Mesenchymal stem cell (in vitro differentiated cells and primary cell): ENCODE data around the gene ZBTB39.

Source experiments
- DNase-seq: peaks from one replicate; pipeline ENCODE4 v3.0.0-alpha.2; 2013
- H2AFZ ChIP-seq: one replicate; pipeline ENCODE4 v1.6.1; 2013; ENCODE audit warnings: low read depth, mild to moderate bottlenecking, control low read depth, inconsistent platforms, low read length, moderate library complexity
- H2AK5ac ChIP-seq: 2 replicates; pipeline ENCODE4 v1.6.1; 2013; ENCODE audit warnings: low read length, moderate library complexity, mild to moderate bottlenecking, inconsistent platforms; ENCODE audit not compliant: severe bottlenecking
- H2BK120ac ChIP-seq: one replicate; pipeline ENCODE4 v1.6.1; 2013; ENCODE audit warnings: low read depth, mild to moderate bottlenecking, inconsistent platforms, low read length, moderate library complexity
- H2BK12ac ChIP-seq, 2 experiments: one replicate each; pipeline ENCODE4 v1.6.1; 2013; ENCODE audit warnings: inconsistent platforms in 2 of 2, low read length in 2 of 2, mild to moderate bottlenecking in 2 of 2, moderate library complexity in 2 of 2, control low read depth in 1 of 2
- H2BK15ac ChIP-seq: one replicate; pipeline ENCODE4 v1.6.1; 2013; ENCODE audit warnings: mild to moderate bottlenecking, low read depth, inconsistent platforms; ENCODE audit not compliant: poor library complexity, severe bottlenecking
- H2BK5ac ChIP-seq: 2 replicates; pipeline ENCODE4 v1.6.1; 2013; ENCODE audit warnings: low read depth, mild to moderate bottlenecking, low read length, control low read depth, inconsistent platforms; ENCODE audit not compliant: poor library complexity, severe bottlenecking
- H3K14ac ChIP-seq, 2 experiments: one replicate each; pipeline ENCODE4 v1.6.1; 2013; ENCODE audit warnings: inconsistent platforms in 2 of 2, low read length in 2 of 2, control low read depth in 1 of 2, mild to moderate bottlenecking in 1 of 2, moderate library complexity in 1 of 2
- H3K18ac ChIP-seq, 2 experiments: one replicate each; pipeline ENCODE4 v1.6.1; 2013; ENCODE audit warnings: inconsistent platforms in 2 of 2, low read length in 2 of 2, control low read depth in 1 of 2, low read depth in 1 of 2, mild to moderate bottlenecking in 1 of 2
- H3K23ac ChIP-seq, 2 experiments: one replicate each; pipeline ENCODE4 v1.6.1; 2013; ENCODE audit warnings: inconsistent platforms in 2 of 2, low read length in 2 of 2, mild to moderate bottlenecking in 2 of 2, moderate library complexity in 2 of 2, control low read depth in 1 of 2
- H3K27ac ChIP-seq: 2 replicates; pipeline ENCODE4 v1.5.1; 2013; ENCODE audit warnings: mild to moderate bottlenecking, moderate library complexity, low read length, control low read depth, inconsistent platforms; ENCODE audit not compliant: poor library complexity, severe bottlenecking
- H3K27me3 ChIP-seq, 2 experiments: 2 replicates each; pipeline versions ENCODE4 v1.6.1 to v1.7.0; 2013; ENCODE audit warnings: low read length in 2 of 2, mild to moderate bottlenecking in 2 of 2, moderate library complexity in 2 of 2, control low read depth in 1 of 2, inconsistent platforms in 1 of 2; ENCODE audit not compliant: control insufficient read depth in 1 of 2, insufficient read depth in 1 of 2
- H3K36me3 ChIP-seq, 2 experiments: 2 replicates each; pipeline versions ENCODE4 v1.6.1 to v1.7.0; 2013; ENCODE audit warnings: low read length in 2 of 2, control low read depth in 1 of 2, inconsistent platforms in 1 of 2, low read depth in 1 of 2, mild to moderate bottlenecking in 1 of 2; ENCODE audit not compliant: insufficient read depth in 2 of 2, control insufficient read depth in 1 of 2
- H3K4ac ChIP-seq, 2 experiments: one replicate each; pipeline ENCODE4 v1.6.1; 2013; ENCODE audit warnings: inconsistent platforms in 2 of 2, low read length in 2 of 2, mild to moderate bottlenecking in 2 of 2, moderate library complexity in 2 of 2, control low read depth in 1 of 2, low read depth in 1 of 2
- H3K4me1 ChIP-seq: 2 replicates; pipeline ENCODE4 v1.6.1; 2013; ENCODE audit warnings: low read depth, low read length, control low read depth; ENCODE audit not compliant: control insufficient read depth, insufficient read depth
- H3K4me2 ChIP-seq: 2 replicates; pipeline ENCODE4 v1.6.1; 2013; ENCODE audit warnings: low read length, mild to moderate bottlenecking, inconsistent platforms; ENCODE audit not compliant: poor library complexity, severe bottlenecking
- H3K4me3 ChIP-seq, 2 experiments: 2 replicates each; pipeline versions ENCODE4 v1.5.1 to v1.7.0; 2013; ENCODE audit warnings: low read length in 2 of 2, mild to moderate bottlenecking in 2 of 2, control low read depth in 1 of 2, low read depth in 1 of 2; ENCODE audit not compliant: insufficient read depth in 1 of 2
- H3K79me1 ChIP-seq: replicated peaks from 2 replicates; pipeline ENCODE4 v1.6.1; 2013; ENCODE audit warnings: mild to moderate bottlenecking, control low read depth, low read length, inconsistent platforms; ENCODE audit not compliant: poor library complexity, severe bottlenecking
- H3K9ac ChIP-seq: 2 replicates; pipeline ENCODE4 v1.7.0; 2013; ENCODE audit warnings: mild to moderate bottlenecking, low read length, moderate library complexity
- H3K9me3 ChIP-seq: 2 replicates; pipeline ENCODE4 v1.7.0; 2013; ENCODE audit warnings: mild to moderate bottlenecking, low read length; ENCODE audit not compliant: control insufficient read depth
- H4K8ac ChIP-seq: one replicate; pipeline ENCODE4 v1.6.1; 2013; ENCODE audit warnings: inconsistent platforms, mild to moderate bottlenecking, low read length, moderate library complexity
- H4K91ac ChIP-seq: one replicate; pipeline ENCODE4 v1.6.1; 2013; ENCODE audit warnings: mild to moderate bottlenecking, low read length, inconsistent platforms
- WGBS: methylation state at CpG from one replicate; pipeline ENCODE4 v1.1.7; 2013; ENCODE audit warnings: mixed read lengths; 5-methylcytosine and 5-hydroxymethylcytosine counted together

The ZBTB39 gene

GRCh38 chr12:56995930-56996496, 10.3 kb downstream of the ZBTB39 start:
- no peak overlapping the region for H2BK15ac ChIP-seq
- DNase-seq = no peak
- no peak overlapping the region for H3K4ac ChIP-seq
- H3K79me1 ChIP-seq = peaks cover 27% of the 10 kb centered on the region
- H2AFZ ChIP-seq = no peak overlapping the region
- no peak overlapping the region for H3K27ac ChIP-seq
- no peak overlapping the region for H3K14ac ChIP-seq
- H4K8ac ChIP-seq = no peak overlapping the region
- H3K9ac ChIP-seq = no peak overlapping the region
- H2BK120ac ChIP-seq = no peak overlapping the region
- no peak overlapping the region for H2BK12ac ChIP-seq
- H3K27me3 ChIP-seq = peaks cover 3 to 4% of the 10 kb centered on the region in 2 experiments
- no peak overlapping the region for H3K23ac ChIP-seq
- H3K4me2 ChIP-seq = no peak overlapping the region
- H4K91ac ChIP-seq = no peak overlapping the region
- H3K9me3 ChIP-seq = no peaks in the 10 kb centered on the region
- H2BK5ac ChIP-seq = no peak overlapping the region
- H3K4me3 ChIP-seq = no peak overlapping the region
- no peak overlapping the region for H2AK5ac ChIP-seq
- H3K18ac ChIP-seq = no peak overlapping the region
- H3K36me3 ChIP-seq = peaks cover 21 to 24% of the 10 kb centered on the region in 2 experiments
- WGBS = 97% methylated on average over 11 of the region's 11 CpGs
- peaks cover 3% of the 10 kb centered on the region for H3K4me1 ChIP-seq

GRCh38 chr12:56995201-56995929, 11.0 kb downstream of the ZBTB39 start:
- no peak overlapping the region for H2BK15ac ChIP-seq
- no peak overlapping the region for H2AK5ac ChIP-seq
- H4K8ac ChIP-seq = no peak overlapping the region
- no peak overlapping the region for H2BK12ac ChIP-seq
- H2BK5ac ChIP-seq = no peak overlapping the region
- H3K18ac ChIP-seq = no peak overlapping the region
- H2AFZ ChIP-seq = no peak overlapping the region
- H3K23ac ChIP-seq = no peak overlapping the region
- peaks cover 17 to 21% of the 10 kb centered on the region in 2 experiments for H3K36me3 ChIP-seq
- no peak overlapping the region for H3K27ac ChIP-seq
- no peak for DNase-seq
- H3K14ac ChIP-seq = no peak overlapping the region
- WGBS = 95% methylated on average over 26 of the region's 26 CpGs
- H3K9me3 ChIP-seq = no peaks in the 10 kb centered on the region
- H3K4me1 ChIP-seq = peaks cover 3% of the 10 kb centered on the region
- peaks cover 21% of the 10 kb centered on the region for H3K79me1 ChIP-seq
- no peak overlapping the region for H3K4me2 ChIP-seq
- peaks cover 4 to 10% of the 10 kb centered on the region in 2 experiments for H3K27me3 ChIP-seq
- H3K4me3 ChIP-seq = no peak overlapping the region
- H4K91ac ChIP-seq = peak overlapping the region; percentile 13
- H3K9ac ChIP-seq = no peak overlapping the region
- no peak overlapping the region for H2BK120ac ChIP-seq
- H3K4ac ChIP-seq = no peak overlapping the region

GRCh38 chr12:56994231-56994746, 12.1 kb downstream of the ZBTB39 start:
- no peak overlapping the region for H2BK5ac ChIP-seq
- peaks cover 11 to 17% of the 10 kb centered on the region in 2 experiments for H3K36me3 ChIP-seq
- H3K27ac ChIP-seq = no peak overlapping the region
- H2AFZ ChIP-seq = no peak overlapping the region
- H3K4me1 ChIP-seq = peaks cover 3% of the 10 kb centered on the region
- H3K4me2 ChIP-seq = no peak overlapping the region
- no peak for DNase-seq
- H3K27me3 ChIP-seq = peaks cover 4 to 10% of the 10 kb centered on the region in 2 experiments
- no peak overlapping the region for H3K9ac ChIP-seq
- 81% methylated on average over 10 of the region's 10 CpGs for WGBS
- no peak overlapping the region for H3K14ac ChIP-seq
- H3K9me3 ChIP-seq = no peaks in the 10 kb centered on the region
- no peak overlapping the region for H4K8ac ChIP-seq
- no peak overlapping the region for H2BK120ac ChIP-seq
- no peak overlapping the region for H2BK15ac ChIP-seq
- no peak overlapping the region for H2AK5ac ChIP-seq
- H3K4ac ChIP-seq = no peak overlapping the region
- H3K18ac ChIP-seq = no peak overlapping the region
- H3K79me1 ChIP-seq = peaks cover 12% of the 10 kb centered on the region
- H4K91ac ChIP-seq = no peak overlapping the region
- no peak overlapping the region for H2BK12ac ChIP-seq
- no peak overlapping the region for H3K4me3 ChIP-seq
- H3K23ac ChIP-seq = no peak overlapping the region

GRCh38 chr12:56993346-56993745, 13.0 kb downstream of the ZBTB39 start:
- Histone ChIP-seq H3K4me2 (no peak overlapping the region), H2BK15ac (no peak overlapping the region), H3K18ac (no peak overlapping the region), H4K91ac (no peak overlapping the region), H3K9me3 (no peaks in the 10 kb centered on the region), H2AK5ac (no peak overlapping the region), H4K8ac (no peak overlapping the region), H2BK120ac (no peak overlapping the region), H3K4me3 (no peak overlapping the region), H2BK5ac (no peak overlapping the region), H3K27me3 (peaks cover 9 to 18% of the 10 kb centered on the region in 2 experiments), H2BK12ac (no peak overlapping the region), H3K36me3 (peaks cover 8 to 17% of the 10 kb centered on the region in 2 experiments), H3K4me1 (peaks cover 3% of the 10 kb centered on the region), H3K23ac (no peak overlapping the region), H3K9ac (no peak overlapping the region), H2AFZ (no peak overlapping the region), H3K4ac (no peak overlapping the region), H3K14ac (no peak overlapping the region), H3K27ac (no peak overlapping the region), H3K79me1 (peaks cover 7% of the 10 kb centered on the region)
- no peak for DNase-seq
- 85% methylated on average over 10 of the region's 10 CpGs for WGBS
